Nucleus accumbens (tissue), 56 donors: ENCODE data around the gene SURF2.
A peak's percentile ranks its signal among the peaks of the same experiment; 100 is the strongest.

Experiments used
- DNase-seq, 56 donors: peaks; one replicate each; lab custom pipeline; 2025; lab: John Stamatoyannopoulos, UW

SURF2 gene

DNA sequence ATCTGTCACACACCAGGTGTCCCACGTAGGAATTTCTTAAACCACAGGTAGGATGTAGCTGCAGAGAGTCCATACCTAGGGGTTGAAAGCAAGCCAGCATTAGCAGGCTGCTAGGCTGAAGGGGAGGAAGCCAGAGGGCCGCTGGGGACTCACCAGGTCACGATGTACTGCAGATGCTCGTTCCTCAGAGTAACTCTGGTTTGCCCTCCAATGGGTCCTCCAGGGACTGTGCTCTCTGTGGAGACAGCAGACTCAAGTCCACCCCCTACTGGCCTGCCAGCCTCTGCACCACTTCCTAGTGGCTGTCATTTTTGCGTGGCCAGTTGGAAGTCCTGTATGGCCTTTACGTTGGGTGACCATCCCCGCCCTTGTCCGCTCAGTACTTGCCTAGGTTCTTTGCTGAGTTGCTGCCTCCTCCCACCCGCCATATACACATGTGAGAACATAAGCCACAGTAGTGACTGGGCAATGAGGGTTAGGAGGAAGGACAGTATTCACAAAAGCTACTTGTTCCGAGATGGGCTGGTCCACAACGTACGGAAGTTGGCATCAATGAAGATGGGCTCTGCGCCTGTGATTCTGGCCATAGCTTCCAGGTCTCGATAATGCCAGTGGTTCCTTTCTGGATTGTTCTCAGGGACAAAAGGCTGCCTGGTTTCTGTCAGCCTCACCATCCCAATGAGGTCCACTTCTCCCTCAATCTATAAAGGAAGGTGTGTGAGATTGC lies 4.3 kb upstream of the SURF2 start:
- peak in 2 of 56 donors; percentile 7 to 37 for DNase-seq

- DNase-seq: no peak
Measured at GRCh38 chr9:133352635-133353340, 3.6 kb upstream of the SURF2 start.

GRCh38 chr9:133353548-133353947 lies 2.8 kb upstream of the SURF2 start:
- no peak for DNase-seq

- no peak for DNase-seq
Measured at GRCh38 chr9:133354766-133355165, 1.6 kb upstream of the SURF2 start.

- peak in 1 of 56 donors; percentile 69 for DNase-seq
Measured at GRCh38 chr9:133355881-133356357, 431 bp upstream of the SURF2 start.

- DNase-seq: no peak
Measured at GRCh38 chr9:133357656-133358055, 1.3 kb downstream of the SURF2 start.

DNA sequence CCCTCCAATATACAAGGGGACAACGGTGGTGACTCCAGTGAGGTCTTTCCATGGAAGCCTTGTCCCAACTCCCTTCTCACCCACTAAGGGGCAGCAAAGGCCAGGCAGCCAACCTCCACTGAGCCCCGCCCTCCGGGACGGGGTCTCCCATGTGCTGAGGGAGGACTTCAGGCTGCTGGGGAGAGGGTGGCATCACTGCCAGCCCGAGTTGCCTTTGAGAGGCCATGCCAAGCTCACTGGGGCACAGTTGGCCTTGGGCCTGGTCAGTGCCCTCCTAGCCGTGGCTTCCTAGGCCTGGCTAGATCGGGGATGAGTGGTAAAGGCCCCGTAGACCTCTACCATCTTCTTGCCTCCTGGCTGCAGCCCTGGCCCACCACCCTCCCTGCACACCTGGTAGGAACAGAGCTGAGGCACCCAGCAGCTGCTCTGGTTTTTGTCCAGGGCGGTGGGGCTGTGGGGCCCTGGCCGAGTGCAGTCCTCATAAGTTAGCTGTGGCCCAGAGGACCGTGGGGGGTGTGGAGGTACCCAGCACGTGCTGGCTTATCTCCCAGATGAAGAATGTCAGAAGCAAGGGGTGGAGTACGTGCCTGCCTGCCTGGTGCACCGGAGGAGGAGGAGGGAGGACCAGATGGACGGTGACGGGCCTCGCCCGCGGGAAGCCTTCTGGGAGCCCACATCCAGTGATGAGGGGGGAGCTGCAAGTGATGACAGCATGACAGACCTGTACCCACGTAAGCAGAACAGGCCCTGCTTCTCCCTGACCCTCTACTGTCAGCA lies 3.2 kb downstream of the SURF2 start:
- DNase-seq: peak in 1 of 56 donors; percentile 5

DNA sequence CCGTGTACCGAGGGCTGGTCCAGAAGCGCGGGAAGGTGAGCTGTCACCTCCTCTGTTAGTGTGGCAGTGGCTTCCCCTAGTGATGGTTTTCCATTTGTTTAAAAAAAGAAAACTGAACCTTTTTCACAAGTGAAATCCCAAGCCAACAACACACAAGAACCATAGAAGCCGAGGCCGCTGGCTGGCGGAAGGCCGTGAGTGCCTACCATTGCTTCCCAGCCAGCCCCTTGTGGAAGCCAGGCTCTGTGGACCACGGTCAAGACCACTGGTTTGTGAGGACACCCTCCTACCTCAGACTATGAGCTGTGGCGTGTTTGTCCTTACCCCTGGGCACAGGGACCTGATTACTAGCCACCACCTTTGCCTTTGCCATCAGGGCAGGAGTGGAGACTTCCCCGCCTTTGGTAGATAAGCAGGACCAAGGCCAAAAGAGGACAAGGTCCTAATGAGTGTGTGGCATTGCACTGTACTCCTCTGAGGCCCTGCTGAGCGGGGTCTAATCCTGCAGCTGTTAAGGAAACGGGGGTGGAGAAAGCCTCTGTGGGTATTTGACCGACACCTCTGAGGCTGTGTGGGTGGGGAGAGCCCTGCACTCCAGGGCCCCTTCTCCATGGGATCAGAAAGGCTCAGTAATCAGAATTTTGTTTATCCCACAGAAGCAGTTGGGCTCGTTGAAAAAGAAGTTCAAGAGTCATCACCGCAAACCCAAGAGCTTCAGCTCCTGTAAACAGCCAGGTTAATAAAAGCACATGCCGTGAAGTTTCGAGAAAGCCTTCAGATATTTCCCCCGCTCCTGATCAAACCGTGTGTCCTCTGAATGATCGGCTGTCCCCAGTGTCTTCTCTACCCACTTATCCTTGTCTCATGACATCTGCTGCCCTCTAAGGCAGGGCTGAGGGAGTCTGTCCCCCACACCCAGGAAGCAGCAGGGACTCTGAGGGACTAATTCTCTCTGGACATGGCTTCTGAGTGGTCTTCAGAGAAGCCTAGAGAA lies 4.3 kb downstream of the SURF2 start:
- no peak for DNase-seq

DNA sequence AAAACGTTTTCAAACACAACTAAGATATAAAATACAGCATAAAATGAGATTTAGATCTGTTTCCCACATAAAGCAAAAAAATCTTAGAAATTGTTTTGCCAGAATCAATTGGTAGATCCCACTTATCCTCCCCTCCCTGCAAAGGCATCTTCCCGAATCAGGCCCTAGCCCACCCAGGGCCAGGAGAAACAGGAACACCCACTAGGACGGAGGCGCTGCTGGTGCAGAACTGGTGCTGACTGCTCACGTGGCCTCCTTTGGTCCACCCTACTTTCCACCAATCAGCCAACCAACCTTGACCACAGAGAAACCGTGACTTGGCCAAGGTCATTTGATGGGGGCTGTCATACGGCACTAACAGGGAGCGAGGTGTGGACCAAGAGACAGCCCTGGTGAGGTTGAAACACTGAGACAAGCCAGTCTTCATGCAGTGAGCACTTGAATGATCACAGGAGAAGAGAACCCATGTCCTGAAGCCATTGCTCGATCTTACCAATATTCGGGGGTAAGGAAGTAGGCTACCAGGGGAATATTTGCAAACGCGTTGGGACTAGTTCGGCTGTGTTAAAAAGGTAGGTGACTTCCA lies 5.2 kb downstream of the SURF2 start:
- no peak for DNase-seq

- no peak for DNase-seq
Measured at GRCh38 chr9:133362359-133363044, 6.2 kb downstream of the SURF2 start.

GRCh38 chr9:133366435-133366834 lies 10.1 kb downstream of the SURF2 start:
- DNase-seq: no peak

DNA sequence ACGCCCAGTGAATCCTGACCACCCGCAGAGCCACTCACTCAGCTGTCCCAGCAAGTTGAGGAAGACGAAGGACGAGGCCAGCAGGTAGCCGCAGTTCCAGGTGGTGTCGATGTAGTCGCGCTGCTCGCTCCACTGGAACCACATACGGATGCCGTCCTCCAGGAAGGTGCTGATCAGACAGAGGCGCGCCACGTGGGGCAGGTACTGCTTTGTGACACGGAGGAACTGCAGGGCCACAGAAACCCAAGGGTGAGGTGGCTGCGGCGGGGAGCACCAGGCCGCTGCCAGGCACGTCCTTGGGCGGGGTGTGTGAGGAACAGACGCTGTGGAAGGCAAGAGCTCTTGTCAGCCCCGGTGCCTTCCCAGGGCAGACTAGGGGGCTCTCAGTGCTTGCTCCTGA lies 10.9 kb downstream of the SURF2 start:
- no peak for DNase-seq

- no peak for DNase-seq
Measured at GRCh38 chr9:133367778-133368177, 11.4 kb downstream of the SURF2 start.

GRCh38 chr9:133368249-133368881 lies 12.0 kb downstream of the SURF2 start:
- DNase-seq: no peak

DNA sequence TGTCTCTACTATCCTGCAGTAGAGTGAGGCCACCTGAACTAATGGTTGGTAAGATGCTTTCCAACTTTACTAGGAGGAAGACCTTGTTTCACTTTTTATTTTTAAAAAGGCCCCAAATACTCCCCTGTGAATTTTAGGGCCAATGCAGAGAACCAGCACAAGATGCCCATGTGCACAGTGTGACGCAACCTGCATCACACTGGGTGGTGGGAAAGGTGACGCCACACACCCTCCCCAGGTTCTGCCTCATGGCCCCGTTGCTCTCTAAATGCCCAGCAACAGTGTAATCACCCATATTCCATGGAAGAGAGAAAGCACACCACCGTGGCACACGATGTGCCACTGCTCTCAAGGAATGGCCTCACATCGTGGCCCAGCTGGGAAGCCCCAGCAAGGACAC lies 13.1 kb downstream of the SURF2 start:
- DNase-seq: no peak

- no peak for DNase-seq
Measured at GRCh38 chr9:133369933-133370332, 13.6 kb downstream of the SURF2 start.

- DNase-seq: no peak
Measured at GRCh38 chr9:133370685-133371084, 14.3 kb downstream of the SURF2 start.

DNA sequence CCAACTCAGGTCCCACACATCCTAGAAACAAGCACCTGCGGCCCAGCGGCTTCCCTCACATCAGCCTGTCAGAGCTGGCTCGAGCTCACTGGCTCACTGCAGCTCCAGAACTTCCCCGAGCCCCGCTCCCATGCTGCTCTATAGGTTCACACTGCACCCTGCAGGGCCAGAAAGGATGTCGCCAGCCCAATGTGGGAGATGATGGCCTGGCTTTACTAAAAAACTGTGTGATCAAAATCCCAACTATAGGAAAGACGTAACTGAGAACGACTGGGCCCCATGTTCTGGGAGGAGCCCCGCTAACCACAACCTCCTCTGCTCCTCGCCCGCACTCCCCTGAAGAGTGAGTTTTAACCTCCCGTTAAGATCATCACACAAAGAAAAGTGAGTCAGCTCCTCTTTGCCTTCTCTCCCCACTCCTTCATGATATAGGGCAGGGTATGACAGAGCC lies 14.9 kb downstream of the SURF2 start:
- peak in 10 of 56 donors; percentile 12 to 42 (median 26) for DNase-seq
